ENCODE data around the gene STON1.
A peak's percentile ranks its signal among the peaks of the same experiment; 100 is the strongest.

The STON1 gene

GRCh38 chr2:48529194-48529593 lies 760 bp upstream of the STON1 start:
- H3K36me3 ChIP-seq (replicated peaks): no peaks in the 10 kb centered on the region
- no peaks in the 10 kb centered on the region for H3K27me3 ChIP-seq (replicated peaks)
- no peak for DNase-seq
- in situ Hi-C loops (cut with HindIII; ENCODE audit: low pct_ligation_motif_present, low sequenced_read_pairs): no loop called here
- no peak overlapping the region for H3K4me3 ChIP-seq (ENCODE audit: low read depth, low read length)
- TF ChIP-seq CTCF (IDR thresholded peaks at IDR 0.05; ENCODE audit: low read depth, low read length, missing control alignments): no peak
- H3K27ac ChIP-seq: no peak overlapping the region

- TF ChIP-seq CTCF (IDR thresholded peaks at IDR 0.05; ENCODE audit: low read depth, low read length, missing control alignments): no peak
- in situ Hi-C loops (cut with HindIII; ENCODE audit: low pct_ligation_motif_present, low sequenced_read_pairs): no loop called here
Measured at GRCh38 chr2:48529676-48530032, 300 bp upstream of the STON1 start.

GRCh38 chr2:48531141-48531648 lies 1.2 kb downstream of the STON1 start:
- TF ChIP-seq CTCF (IDR thresholded peaks at IDR 0.05; ENCODE audit: low read depth, low read length, missing control alignments): no peak
- Histone ChIP-seq H3K36me3 (replicated peaks) (no peaks in the 10 kb centered on the region), H3K27me3 (replicated peaks) (no peaks in the 10 kb centered on the region), H3K27ac (peak overlapping the region; percentile 37), H3K4me3 (ENCODE audit: low read depth, low read length) (peak overlapping the region; percentile 81)
- in situ Hi-C loops (cut with HindIII; ENCODE audit: low pct_ligation_motif_present, low sequenced_read_pairs): no loop called here
- DNase-seq: peak; percentile 72

More at GRCh38 chr2:48529676-48530032, 300 bp upstream of the STON1 start:
- no peaks in the 10 kb centered on the region for H3K27me3 ChIP-seq (replicated peaks)
- peak overlapping the region; percentile 81 for H3K4me3 ChIP-seq (ENCODE audit: low read depth, low read length)
- no peaks in the 10 kb centered on the region for H3K36me3 ChIP-seq (replicated peaks)
- DNase-seq: no peak
- no peak overlapping the region for H3K27ac ChIP-seq

GRCh38 chr2:48532174-48532573 lies 2.2 kb downstream of the STON1 start:
- Histone ChIP-seq H3K4me3 (ENCODE audit: low read depth, low read length) (no peak overlapping the region), H3K27ac (no peak overlapping the region), H3K27me3 (replicated peaks) (no peaks in the 10 kb centered on the region), H3K36me3 (replicated peaks) (no peaks in the 10 kb centered on the region)
- DNase-seq: no peak
- in situ Hi-C loops (cut with HindIII; ENCODE audit: low pct_ligation_motif_present, low sequenced_read_pairs): no loop called here
- TF ChIP-seq CTCF (IDR thresholded peaks at IDR 0.05; ENCODE audit: low read depth, low read length, missing control alignments): no peak

- no peak for TF ChIP-seq CTCF (IDR thresholded peaks at IDR 0.05; ENCODE audit: low read depth, low read length, missing control alignments)
- Histone ChIP-seq H3K27ac (no peak overlapping the region), H3K27me3 (replicated peaks) (no peaks in the 10 kb centered on the region), H3K36me3 (replicated peaks) (no peaks in the 10 kb centered on the region), H3K4me3 (ENCODE audit: low read depth, low read length) (no peak overlapping the region)
- in situ Hi-C loops (cut with HindIII; ENCODE audit: low pct_ligation_motif_present, low sequenced_read_pairs): no loop called here
- DNase-seq: no peak
Measured at GRCh38 chr2:48532824-48533223, 2.9 kb downstream of the STON1 start.

GRCh38 chr2:48534781-48535180 lies 4.8 kb downstream of the STON1 start:
- Histone ChIP-seq H3K4me3 (ENCODE audit: low read depth, low read length) (no peak overlapping the region), H3K27ac (no peak overlapping the region), H3K27me3 (replicated peaks) (no peaks in the 10 kb centered on the region), H3K36me3 (replicated peaks) (no peaks in the 10 kb centered on the region)
- no peak for DNase-seq
- in situ Hi-C loops (cut with HindIII; ENCODE audit: low pct_ligation_motif_present, low sequenced_read_pairs): no loop called here
- TF ChIP-seq CTCF (IDR thresholded peaks at IDR 0.05; ENCODE audit: low read depth, low read length, missing control alignments): no peak
